Adrenal gland (tissue), 5 donors: ENCODE results near the gene SVIL.

Experiments used
- CTCF ChIP-seq, 6 experiments: fragments of 450-650 bp in 4 of 6; fragments of 200-600 bp in 2 of 6; sonication (generic) in 1 of 6; IDR thresholded peaks; 1 replicate in 5 of 6; 2 replicates in 1 of 6; pipeline versions ENCODE4 v1.5.1 to v1.8.0; 2016 to 2021; ENCODE audit warnings: antibody characterized with exemption in 6 of 6, mild to moderate bottlenecking in 2 of 6, moderate library complexity in 1 of 6
- POLR2A ChIP-seq, 2 donors: fragments of 450-650 bp; IDR thresholded peaks; one replicate each; pipeline ENCODE4 v1.6.1; 2017; ENCODE audit warnings: antibody characterized with exemption in 2 of 2, mild to moderate bottlenecking in 2 of 2, moderate library complexity in 1 of 2
- donor health status: DM: no; HTN: no; CAD: no.

GRCh38 chr10:29420744-29421143 lies 214.0 kb downstream of the SVIL start:
- TF ChIP-seq CTCF (IDR thresholded peaks at IDR 0.05): no peak
- TF ChIP-seq POLR2A (IDR thresholded peaks at IDR 0.05): no peak
